Astrocyte of the spinal cord (primary cell): Measurements from ENCODE around the gene TMEM33.

Experiments
- DNase-seq: peaks from one replicate; pipeline ENCODE4 v3.0.0; 2011; ENCODE audit warnings: low read depth, low spot score
- H3K4me3 ChIP-seq: 2 replicates; pipeline ENCODE4 v1.5.1; 2011; ENCODE audit warnings: low read depth, mild to moderate bottlenecking, low read length, moderate library complexity
- CTCF ChIP-seq: IDR thresholded peaks from 2 replicates; pipeline ENCODE4 v1.5.1; 2012; ENCODE audit warnings: low read depth, mild to moderate bottlenecking, low read length, inconsistent platforms
- in situ Hi-C: cut with HindIII; loops from 2 replicates; pipeline ENCODE4 v1.10.0; 2017; ENCODE audit warnings: low sequenced_read_pairs

Gene TMEM33

GRCh38 chr4:41921476-41921875 is 13.8 kb upstream of the TMEM33 start:
- no peak for DNase-seq
- H3K4me3 ChIP-seq = no peak overlapping the region
- TF ChIP-seq CTCF = no peak
- in situ Hi-C loops = no loop called here

GRCh38 chr4:41927796-41928499 is 7.3 kb upstream of the TMEM33 start:
- no peak for DNase-seq
- no peak overlapping the region for H3K4me3 ChIP-seq
- TF ChIP-seq CTCF = no peak
- in situ Hi-C loops = no loop called here

- no peak overlapping the region for H3K4me3 ChIP-seq
- no peak for TF ChIP-seq CTCF
- in situ Hi-C loops = no loop called here
- no peak for DNase-seq
Measured at GRCh38 chr4:41930139-41930831, 4.9 kb upstream of the TMEM33 start.

- TF ChIP-seq CTCF = no peak
- DNase-seq = no peak
- in situ Hi-C loops = no loop called here
- no peak overlapping the region for H3K4me3 ChIP-seq
Measured at GRCh38 chr4:41932988-41933387, 2.2 kb upstream of the TMEM33 start.

- no peak overlapping the region for H3K4me3 ChIP-seq
- DNase-seq = no peak
- TF ChIP-seq CTCF = no peak
- in situ Hi-C loops = no loop called here
Measured at GRCh38 chr4:41933997-41934503, 1.2 kb upstream of the TMEM33 start.

GRCh38 chr4:41934514-41934900 is 722 bp upstream of the TMEM33 start:
- no peak for TF ChIP-seq CTCF
- in situ Hi-C loops = no loop called here
- no peak for DNase-seq
- peak overlapping the region; percentile 88 for H3K4me3 ChIP-seq
